ENCODE results near the gene KCNQ2. TPM values are rescaled to one million over a fixed set of nuclear protein-coding genes. Genes with fewer than 3 reads are reported as not detected.

Gene KCNQ2
- total RNA-seq, 2 donors from 2014 or later = 0.33 TPM; not detected in 1

GRCh38 chr20:63412889-63413288 is 59.6 kb downstream of the KCNQ2 start:
- no peaks in the 10 kb centered on the region for H3K9me3 Mint-ChIP-seq
- no peaks in the 10 kb centered on the region for H3K36me3 Mint-ChIP-seq
- peak overlapping the region in 1 of 2 donors; percentile 44 for H3K27ac Mint-ChIP-seq
- DNase-seq (ENCODE audit: low spot score in 2 of 2) = no peak
- no peak for ATAC-seq

- ATAC-seq (no peak), DNase-seq (ENCODE audit: low spot score in 2 of 2) (no peak)
- H3K9me3 Mint-ChIP-seq = no peaks in the 10 kb centered on the region
- H3K27ac Mint-ChIP-seq = peak overlapping the region; percentile 19 to 44
- H3K36me3 Mint-ChIP-seq = no peaks in the 10 kb centered on the region
Observed at GRCh38 chr20:63411898-63412631, 60.4 kb downstream of the KCNQ2 start.

DNA sequence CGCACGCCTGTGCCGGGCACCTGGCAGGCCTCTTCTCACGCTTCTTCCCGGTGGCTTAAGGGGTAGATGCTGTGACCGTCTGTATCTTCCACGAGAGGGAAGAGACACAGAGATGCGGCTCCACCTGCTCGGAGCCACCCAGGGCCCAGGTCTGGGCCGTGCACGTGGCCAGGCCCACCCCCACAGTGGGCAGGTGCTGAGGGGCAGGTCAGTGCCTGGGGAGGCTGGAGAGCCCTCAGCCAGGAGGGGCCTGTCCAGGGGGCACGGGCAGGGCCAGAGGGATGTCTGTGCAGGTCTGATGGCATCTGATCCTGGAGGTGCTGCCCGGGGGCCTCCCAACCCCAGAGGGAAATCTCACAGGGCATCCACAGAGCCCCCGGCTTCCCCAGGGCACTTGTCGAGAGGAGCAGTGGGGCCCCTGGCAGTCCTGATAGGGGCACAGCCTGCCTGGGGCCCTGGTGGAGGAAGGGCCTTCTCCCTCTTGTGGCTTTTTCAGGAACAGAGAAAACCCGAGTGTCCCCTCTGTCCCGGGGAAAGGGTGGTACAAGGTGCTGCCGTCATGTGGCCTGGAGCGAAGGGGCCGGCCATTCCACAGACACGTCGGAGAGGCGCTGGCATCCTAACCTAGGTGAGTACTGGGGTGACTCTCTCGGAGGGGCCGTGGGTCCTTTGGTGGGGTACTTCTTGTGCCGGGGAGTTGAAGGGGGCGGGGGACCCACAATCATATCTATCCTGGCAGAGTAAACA is 61.1 kb downstream of the KCNQ2 start:
- no peak for ATAC-seq
- Mint-ChIP-seq H3K27ac (peak overlapping the region; percentile 19 to 44), H3K9me3 (no peaks in the 10 kb centered on the region), H3K36me3 (no peaks in the 10 kb centered on the region)
- DNase-seq (ENCODE audit: low spot score in 2 of 2) = no peak

GRCh38 chr20:63409834-63410435 is 62.5 kb downstream of the KCNQ2 start:
- Mint-ChIP-seq H3K27ac (no peak overlapping the region), H3K9me3 (no peaks in the 10 kb centered on the region), H3K36me3 (no peaks in the 10 kb centered on the region)
- ATAC-seq = no peak
- DNase-seq (ENCODE audit: low spot score in 2 of 2) = no peak

GRCh38 chr20:63409066-63409833 is 63.2 kb downstream of the KCNQ2 start:
- Mint-ChIP-seq H3K36me3 (no peaks in the 10 kb centered on the region), H3K27ac (no peak overlapping the region), H3K9me3 (no peaks in the 10 kb centered on the region)
- DNase-seq (ENCODE audit: low spot score in 2 of 2) (no peak), ATAC-seq (no peak)

DNA sequence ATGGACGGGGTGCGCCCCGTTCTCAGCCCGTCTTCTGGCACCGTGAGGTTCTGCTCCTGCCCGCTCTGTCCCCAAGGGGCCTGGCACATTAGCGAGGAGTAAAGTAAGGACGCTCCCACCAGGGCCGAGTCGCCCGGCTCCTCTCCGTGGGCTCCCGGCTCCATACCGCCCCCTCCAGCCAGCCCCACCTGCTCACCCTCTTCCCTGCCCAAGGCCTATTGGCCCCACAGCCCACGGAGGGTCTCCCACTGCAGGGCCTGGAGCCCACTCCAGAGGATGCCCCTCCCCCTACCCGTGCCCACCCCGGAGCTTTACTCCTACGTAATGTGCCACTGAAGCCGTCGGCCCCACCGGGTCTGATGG is 63.8 kb downstream of the KCNQ2 start:
- H3K36me3 Mint-ChIP-seq = no peaks in the 10 kb centered on the region
- no peak for DNase-seq (ENCODE audit: low spot score in 2 of 2)
- H3K9me3 Mint-ChIP-seq = no peaks in the 10 kb centered on the region
- H3K27ac Mint-ChIP-seq = no peak overlapping the region
- ATAC-seq = no peak

- no peaks in the 10 kb centered on the region for H3K9me3 Mint-ChIP-seq
- no peaks in the 10 kb centered on the region for H3K36me3 Mint-ChIP-seq
- DNase-seq (ENCODE audit: low spot score in 2 of 2) (no peak), ATAC-seq (no peak)
- no peak overlapping the region for H3K27ac Mint-ChIP-seq
Observed at GRCh38 chr20:63407928-63408683, 64.3 kb downstream of the KCNQ2 start.

DNA sequence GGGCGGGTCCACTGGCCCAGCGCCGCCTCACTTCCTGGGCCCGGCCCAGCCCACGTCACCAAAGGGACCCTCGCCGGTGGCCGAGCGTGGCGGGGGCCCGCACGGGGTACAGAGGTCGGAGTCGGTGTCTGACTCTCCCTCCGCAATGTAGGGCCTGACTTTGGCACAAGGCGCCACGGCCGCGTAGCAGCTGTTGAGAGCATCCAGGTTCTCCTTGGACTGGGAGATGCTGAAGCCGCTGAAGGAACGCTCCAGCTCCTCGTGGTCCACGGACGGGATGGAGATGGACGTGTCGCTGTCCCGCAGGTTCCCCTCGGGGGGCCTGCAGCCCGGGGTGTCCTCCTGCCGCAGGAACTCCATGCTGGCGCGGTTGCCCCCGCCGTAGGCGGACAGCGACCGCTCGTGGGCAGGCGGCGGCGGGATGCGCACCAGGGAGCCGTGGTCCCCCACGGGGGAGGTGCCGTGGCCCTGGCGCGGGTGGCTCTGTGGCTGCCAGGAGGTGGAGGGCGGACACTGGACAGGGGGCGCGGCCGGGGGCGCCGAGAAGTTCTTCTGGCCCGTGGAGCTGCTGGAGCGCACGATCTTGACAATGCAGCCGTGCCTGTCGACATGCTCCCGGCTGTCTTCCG is 65.7 kb downstream of the KCNQ2 start:
- no peaks in the 10 kb centered on the region for H3K9me3 Mint-ChIP-seq
- no peaks in the 10 kb centered on the region for H3K36me3 Mint-ChIP-seq

GRCh38 chr20:63406011-63406410 is 66.4 kb downstream of the KCNQ2 start:
- Mint-ChIP-seq H3K27ac (no peak overlapping the region), H3K36me3 (no peaks in the 10 kb centered on the region), H3K9me3 (no peaks in the 10 kb centered on the region)
- DNase-seq (ENCODE audit: low spot score in 2 of 2) (no peak), ATAC-seq (no peak)

More for the DNA sequence above, 65.7 kb downstream of the KCNQ2 start:
- ATAC-seq = no peak
- no peak for DNase-seq (ENCODE audit: low spot score in 2 of 2)
- H3K27ac Mint-ChIP-seq = no peak overlapping the region

- no peak overlapping the region for H3K27ac Mint-ChIP-seq
- ATAC-seq = no peak
- no peak for DNase-seq (ENCODE audit: low spot score in 2 of 2)
- H3K36me3 Mint-ChIP-seq = no peaks in the 10 kb centered on the region
- no peaks in the 10 kb centered on the region for H3K9me3 Mint-ChIP-seq
Observed at GRCh38 chr20:63405102-63405730, 67.2 kb downstream of the KCNQ2 start.

GRCh38 chr20:63404129-63405085 is 68.0 kb downstream of the KCNQ2 start:
- DNase-seq (ENCODE audit: low spot score in 2 of 2) (no peak), ATAC-seq (no peak)
- Mint-ChIP-seq H3K27ac (no peak overlapping the region), H3K9me3 (no peaks in the 10 kb centered on the region), H3K36me3 (no peaks in the 10 kb centered on the region)

- no peaks in the 10 kb centered on the region for H3K36me3 Mint-ChIP-seq
- H3K27ac Mint-ChIP-seq = no peak overlapping the region
- no peak for DNase-seq (ENCODE audit: low spot score in 2 of 2)
- H3K9me3 Mint-ChIP-seq = no peaks in the 10 kb centered on the region
- ATAC-seq = no peak
Observed at GRCh38 chr20:63403403-63404105, 68.9 kb downstream of the KCNQ2 start.

DNA sequence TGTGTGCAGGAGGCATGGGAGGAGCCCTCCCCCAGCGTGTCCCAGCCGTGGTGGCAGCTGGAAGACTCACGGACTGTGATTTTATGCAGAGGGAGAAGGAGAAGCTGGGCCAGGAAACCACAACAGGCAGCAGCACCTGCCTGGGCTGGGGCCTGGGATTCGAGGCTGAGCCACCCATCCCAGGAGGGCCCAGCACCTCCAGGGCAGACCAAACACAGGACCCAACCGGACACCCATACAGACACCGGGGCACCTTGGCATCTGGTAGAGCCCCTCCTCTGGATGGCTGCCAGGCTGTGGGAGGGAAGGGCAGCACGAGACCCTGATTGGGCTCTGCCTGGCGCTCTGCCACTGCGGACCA is 69.6 kb downstream of the KCNQ2 start:
- Mint-ChIP-seq H3K27ac (no peak overlapping the region), H3K9me3 (no peaks in the 10 kb centered on the region), H3K36me3 (no peaks in the 10 kb centered on the region)
- ATAC-seq (no peak), DNase-seq (ENCODE audit: low spot score in 2 of 2) (no peak)

DNA sequence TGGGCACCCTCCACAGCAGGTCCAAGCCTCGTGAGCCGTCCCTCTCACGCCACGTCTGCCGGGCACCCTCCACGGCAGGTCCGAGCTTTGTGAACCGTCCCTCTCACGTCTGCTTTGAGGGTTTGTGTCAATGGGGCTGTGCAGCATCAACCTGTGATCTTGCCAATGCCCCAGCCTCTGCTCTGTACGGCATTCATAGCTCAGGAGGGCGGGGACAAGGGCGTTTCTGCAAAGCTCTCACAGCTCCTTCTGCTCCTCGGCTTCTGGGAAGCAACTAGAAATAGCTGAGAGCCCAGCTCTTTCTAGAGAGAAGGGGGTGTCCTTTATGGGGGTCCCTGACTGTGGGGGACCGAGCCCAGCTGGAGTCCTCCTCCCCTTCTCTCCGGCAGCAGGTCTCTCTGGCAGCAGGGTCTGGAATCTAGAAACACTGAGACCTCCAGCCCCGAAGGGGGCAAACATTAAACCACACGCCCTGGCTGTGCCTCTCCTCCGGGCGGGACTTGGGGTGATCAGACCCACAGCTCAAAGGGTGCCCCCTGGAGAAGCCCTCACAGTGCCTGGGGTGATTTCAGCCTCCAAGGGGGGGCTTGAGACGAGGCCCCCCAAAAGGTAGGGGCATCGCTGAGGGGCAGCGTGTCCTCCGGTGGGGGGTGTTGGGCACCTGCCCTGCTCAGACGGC is 70.1 kb downstream of the KCNQ2 start:
- Mint-ChIP-seq H3K36me3 (no peaks in the 10 kb centered on the region), H3K27ac (no peak overlapping the region), H3K9me3 (no peaks in the 10 kb centered on the region)
- DNase-seq (ENCODE audit: low spot score in 2 of 2) (no peak), ATAC-seq (no peak)

Data from activated naive CD4-positive, alpha-beta T cell treated with anti-CD3 and anti-CD28 coated beads, Interleukin-2, amount 50 U/mL, for 72 hours (primary cell).